Measurements from ENCODE around the gene ARRB1. TPM values are rescaled to one million over a fixed set of nuclear protein-coding genes. Genes with fewer than 3 reads are reported as not detected.

Gene ARRB1
- total RNA-seq, 1 experiment from 2014 or later: 219 TPM

GRCh38 chr11:75287579-75287978 lies 63.9 kb downstream of the ARRB1 start:
- TSS peak; percentile 15 for BruUV-seq (replicated peaks)
- no peak for TF ChIP-seq TCF7L2 (IDR thresholded peaks at IDR 0.05; ENCODE audit: low read depth, low read length)
- TF ChIP-seq SIN3A (IDR thresholded peaks at IDR 0.05; ENCODE audit: borderline replicate concordance, insufficient read depth, low read depth, low read length): no peak
- TF ChIP-seq POLR2AphosphoS5 (IDR thresholded peaks at IDR 0.05; ENCODE audit: low read depth, low read length): no peak
- TF ChIP-seq CTCF (IDR thresholded peaks at IDR 0.05): no peak
- TF ChIP-seq, protein P1, sequence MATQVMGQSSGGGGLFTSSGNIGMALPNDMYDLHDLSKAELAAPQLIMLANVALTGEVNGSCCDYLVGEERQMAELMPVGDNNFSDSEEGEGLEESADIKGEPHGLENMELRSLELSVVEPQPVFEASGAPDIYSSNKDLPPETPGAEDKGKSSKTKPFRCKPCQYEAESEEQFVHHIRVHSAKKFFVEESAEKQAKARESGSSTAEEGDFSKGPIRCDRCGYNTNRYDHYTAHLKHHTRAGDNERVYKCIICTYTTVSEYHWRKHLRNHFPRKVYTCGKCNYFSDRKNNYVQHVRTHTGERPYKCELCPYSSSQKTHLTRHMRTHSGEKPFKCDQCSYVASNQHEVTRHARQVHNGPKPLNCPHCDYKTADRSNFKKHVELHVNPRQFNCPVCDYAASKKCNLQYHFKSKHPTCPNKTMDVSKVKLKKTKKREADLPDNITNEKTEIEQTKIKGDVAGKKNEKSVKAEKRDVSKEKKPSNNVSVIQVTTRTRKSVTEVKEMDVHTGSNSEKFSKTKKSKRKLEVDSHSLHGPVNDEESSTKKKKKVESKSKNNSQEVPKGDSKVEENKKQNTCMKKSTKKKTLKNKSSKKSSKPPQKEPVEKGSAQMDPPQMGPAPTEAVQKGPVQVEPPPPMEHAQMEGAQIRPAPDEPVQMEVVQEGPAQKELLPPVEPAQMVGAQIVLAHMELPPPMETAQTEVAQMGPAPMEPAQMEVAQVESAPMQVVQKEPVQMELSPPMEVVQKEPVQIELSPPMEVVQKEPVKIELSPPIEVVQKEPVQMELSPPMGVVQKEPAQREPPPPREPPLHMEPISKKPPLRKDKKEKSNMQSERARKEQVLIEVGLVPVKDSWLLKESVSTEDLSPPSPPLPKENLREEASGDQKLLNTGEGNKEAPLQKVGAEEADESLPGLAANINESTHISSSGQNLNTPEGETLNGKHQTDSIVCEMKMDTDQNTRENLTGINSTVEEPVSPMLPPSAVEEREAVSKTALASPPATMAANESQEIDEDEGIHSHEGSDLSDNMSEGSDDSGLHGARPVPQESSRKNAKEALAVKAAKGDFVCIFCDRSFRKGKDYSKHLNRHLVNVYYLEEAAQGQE (IDR thresholded peaks at IDR 0.05; ENCODE audit: insufficient read depth in 1 of 2, low read depth in 2 of 2, low read length in 1 of 2): no peak
- ATAC-seq: no peak
- in situ Hi-C loops (cut with HindIII; ENCODE audit: low pct_unique_long_range_greater_than_20kb, low sequenced_read_pairs): no loop called here
- no peak overlapping the region for H3K27ac ChIP-seq (ENCODE audit: low read length)
- H3K9me3 ChIP-seq (ENCODE audit: control insufficient read depth, insufficient read depth, low read depth, low read length): no peaks in the 10 kb centered on the region
- CTCF ChIA-PET: no interaction called here
- intact Hi-C loops (cut with micrococcal nuclease; ENCODE audit: unreplicated experiment): no loop called here
- POLR2A ChIA-PET: no interaction called here
- no peak for DNase-seq (ENCODE audit: low read depth, low spot score)
- no peaks in the 10 kb centered on the region for H3K27me3 ChIP-seq (ENCODE audit: control insufficient read depth, insufficient read depth, low read length)
- H3K4me3 ChIP-seq (ENCODE audit: low read depth in 2 of 2, low read length in 2 of 2): no peak overlapping the region
- peaks cover 14% of the 10 kb centered on the region; the same call in 1 of the 2 replicates for H3K4me1 ChIP-seq (ENCODE audit: control insufficient read depth, insufficient read depth, low read length)
- peaks cover 5% of the 10 kb centered on the region; the same call in 1 of the 2 replicates for H3K36me3 ChIP-seq (ENCODE audit: control insufficient read depth, insufficient read depth, low read length)

- in situ Hi-C loops (cut with HindIII; ENCODE audit: low pct_unique_long_range_greater_than_20kb, low sequenced_read_pairs): no loop called here
- peaks cover 14% of the 10 kb centered on the region; the same call in 1 of the 2 replicates for H3K4me1 ChIP-seq (ENCODE audit: control insufficient read depth, insufficient read depth, low read length)
- intact Hi-C loops (cut with micrococcal nuclease; ENCODE audit: unreplicated experiment): no loop called here
- POLR2A ChIA-PET: no interaction called here
- no peaks in the 10 kb centered on the region for H3K27me3 ChIP-seq (ENCODE audit: control insufficient read depth, insufficient read depth, low read length)
- no TSS peak for BruUV-seq (replicated peaks)
- ATAC-seq: no peak
- no peak overlapping the region for H3K27ac ChIP-seq (ENCODE audit: low read length)
- DNase-seq (ENCODE audit: low read depth, low spot score): no peak
- no peaks in the 10 kb centered on the region for H3K9me3 ChIP-seq (ENCODE audit: control insufficient read depth, insufficient read depth, low read depth, low read length)
- peaks cover 5% of the 10 kb centered on the region; the same call in 1 of the 2 replicates for H3K36me3 ChIP-seq (ENCODE audit: control insufficient read depth, insufficient read depth, low read length)
- TF ChIP-seq, protein P1 (IDR thresholded peaks at IDR 0.05; ENCODE audit: insufficient read depth in 1 of 2, low read depth in 2 of 2, low read length in 1 of 2): no peak
- TF ChIP-seq TCF7L2 (IDR thresholded peaks at IDR 0.05; ENCODE audit: low read depth, low read length): no peak
- TF ChIP-seq CTCF (IDR thresholded peaks at IDR 0.05): no peak
- no peak for TF ChIP-seq SIN3A (IDR thresholded peaks at IDR 0.05; ENCODE audit: borderline replicate concordance, insufficient read depth, low read depth, low read length)
- no peak for TF ChIP-seq POLR2AphosphoS5 (IDR thresholded peaks at IDR 0.05; ENCODE audit: low read depth, low read length)
- no peak overlapping the region for H3K4me3 ChIP-seq (ENCODE audit: low read depth in 2 of 2, low read length in 2 of 2)
- CTCF ChIA-PET: no interaction called here
These were observed 64.5 kb downstream of the ARRB1 start for GRCh38 chr11:75286826-75287465.
